Measurements from ENCODE around the gene DCAF11.

The DCAF11 gene

GRCh38 chr14:24156840-24157239, 42.3 kb downstream of the DCAF11 start:
- no peak overlapping the region for H3K4me3 ChIP-seq (ENCODE audit: low read depth, low read length)
- DNase-seq (ENCODE audit: low read depth) = no peak
- TF ChIP-seq CTCF (IDR thresholded peaks at IDR 0.05; ENCODE audit: low read depth, low read length, missing control alignments) = no peak
- in situ Hi-C loops (cut with HindIII; ENCODE audit: low sequenced_read_pairs) = no loop called here

- no peak for DNase-seq (ENCODE audit: low read depth)
- H3K4me3 ChIP-seq (ENCODE audit: low read depth, low read length) = no peak overlapping the region
- no peak for TF ChIP-seq CTCF (IDR thresholded peaks at IDR 0.05; ENCODE audit: low read depth, low read length, missing control alignments)
- in situ Hi-C loops (cut with HindIII; ENCODE audit: low sequenced_read_pairs) = no loop called here
Measured at GRCh38 chr14:24157331-24157730, 42.8 kb downstream of the DCAF11 start.

GRCh38 chr14:24159777-24160498, 45.4 kb downstream of the DCAF11 start:
- no peak for DNase-seq (ENCODE audit: low read depth)
- H3K4me3 ChIP-seq (ENCODE audit: low read depth, low read length) = no peak overlapping the region
- in situ Hi-C loops (cut with HindIII; ENCODE audit: low sequenced_read_pairs) = no loop called here
- TF ChIP-seq CTCF (IDR thresholded peaks at IDR 0.05; ENCODE audit: low read depth, low read length, missing control alignments) = no peak

GRCh38 chr14:24160499-24160849, 45.9 kb downstream of the DCAF11 start:
- TF ChIP-seq CTCF (IDR thresholded peaks at IDR 0.05; ENCODE audit: low read depth, low read length, missing control alignments) = no peak
- H3K4me3 ChIP-seq (ENCODE audit: low read depth, low read length) = no peak overlapping the region
- no peak for DNase-seq (ENCODE audit: low read depth)
- in situ Hi-C loops (cut with HindIII; ENCODE audit: low sequenced_read_pairs) = no loop called here

GRCh38 chr14:24160850-24161804, 46.5 kb downstream of the DCAF11 start, which contains the start of gene IRF9:
Gene IRF9 (plus strand): TSS chr14:24161265. CDS start chr14:24162145, 880 bp downstream.
- peak; percentile 87 for DNase-seq (ENCODE audit: low read depth)
- TF ChIP-seq CTCF (IDR thresholded peaks at IDR 0.05; ENCODE audit: low read depth, low read length, missing control alignments) = peak; percentile 91
- H3K4me3 ChIP-seq (ENCODE audit: low read depth, low read length) = peak within 1 kb of the TSS; percentile 93
- in situ Hi-C loops (cut with HindIII; ENCODE audit: low sequenced_read_pairs) = no loop called here

GRCh38 chr14:24162093-24162492, 47.5 kb downstream of the DCAF11 start:
- in situ Hi-C loops (cut with HindIII; ENCODE audit: low sequenced_read_pairs) = no loop called here
- TF ChIP-seq CTCF (IDR thresholded peaks at IDR 0.05; ENCODE audit: low read depth, low read length, missing control alignments) = no peak
- H3K4me3 ChIP-seq (ENCODE audit: low read depth, low read length) = peak overlapping the region; percentile 93
- no peak for DNase-seq (ENCODE audit: low read depth)
